Muscle of leg (tissue), 9 donors: ENCODE measurements around the gene CAPNS2. TPM values are rescaled to one million over a fixed set of nuclear protein-coding genes. Genes with fewer than 3 reads are reported as not detected.

ENCODE experiments used
- polyA plus RNA-seq, 8 donors: library from polyadenylated mRNA; unstranded; fragments of 120-200 nt; gene quantifications; one replicate each; pipeline versions ENCODE4 v1.2.1 to v1.2.3, GENCODE V29; 2013; ENCODE audit warnings: inconsistent platforms in 1 of 8, low replicate concordance in 1 of 8; ENCODE audit not compliant: insufficient read length in 8 of 8, insufficient read depth in 1 of 8
- total RNA-seq: library from RNA; stranded (reverse); fragments of 120-200 nt; gene quantifications from one replicate; pipeline ENCODE4 v1.2.4, GENCODE V29; 2013

CAPNS2 gene
- total and polyA plus RNA-seq, 9 donors = 0.12 to 7.1 (median 0.17) TPM; not detected in 1

Other genes with a start within 250 kb of the CAPNS2 start
- 0.09 TPM for gene IRX6, start 242.5 kb upstream of the CAPNS2 start, total RNA-seq
- under 1 TPM; 0.11 to 0.85 (median 0.26) TPM for gene IRX6, start 242.5 kb upstream of the CAPNS2 start, polyA plus RNA-seq
- gene MMP2, start 87.5 kb upstream of the CAPNS2 start, total RNA-seq = 277 TPM
- 100 to 1,000 TPM; 359 to 709 (median 454) TPM for gene MMP2, start 87.5 kb upstream of the CAPNS2 start, polyA plus RNA-seq
- 14.8 TPM for gene LPCAT2, start 57.6 kb upstream of the CAPNS2 start, total RNA-seq
- gene LPCAT2, start 57.6 kb upstream of the CAPNS2 start, polyA plus RNA-seq = 10 to 100 TPM; 13.5 to 28.6 (median 19.2) TPM
- 2.3 TPM for gene SLC6A2, start 89.3 kb downstream of the CAPNS2 start, total RNA-seq
- 1 to 10 TPM in 6 of 8 donors, under 1 TPM in 2; 0.65 to 3.0 (median 1.6) TPM for gene SLC6A2, start 89.3 kb downstream of the CAPNS2 start, polyA plus RNA-seq